Measurements from ENCODE around the gene ITPR3.
"Not testable (repeated sequence)": the region's sequence is repeated elsewhere in the genome, so short reads cannot be mapped to it uniquely, and the experiment has no call there.

ITPR3 gene

GRCh38 chr6:33592280-33592594 is 28.9 kb upstream of the ITPR3 start:
- Histone ChIP-seq H3K9me3 (ENCODE audit: control insufficient read depth, low read length) (no peaks in the 10 kb centered on the region), H3K27ac (ENCODE audit: low read depth, low read length, severe bottlenecking) (no peak overlapping the region), H3K4me3 (ENCODE audit: extremely low read depth, insufficient read depth, low read length, poor library complexity, severe bottlenecking) (no peak overlapping the region), H3K4me1 (ENCODE audit: control insufficient read depth, insufficient read depth, low read length, poor library complexity, severe bottlenecking) (peaks cover 12% of the 10 kb centered on the region), H3K36me3 (ENCODE audit: control insufficient read depth, insufficient read depth, low read length) (no peaks in the 10 kb centered on the region)
- WGBS, 2 experiments (ENCODE audit: insufficient coverage in 2 of 2): 81 to 85% methylated on average over 5 to 6 of the region's 7 CpGs

GRCh38 chr6:33592595-33593413 is 28.3 kb upstream of the ITPR3 start:
- no peak overlapping the region for H3K4me3 ChIP-seq (ENCODE audit: extremely low read depth, insufficient read depth, low read length, poor library complexity, severe bottlenecking)
- H3K9me3 ChIP-seq (ENCODE audit: control insufficient read depth, low read length): no peaks in the 10 kb centered on the region
- no peak overlapping the region for H3K27ac ChIP-seq (ENCODE audit: low read depth, low read length, severe bottlenecking)
- H3K4me1 ChIP-seq (ENCODE audit: control insufficient read depth, insufficient read depth, low read length, poor library complexity, severe bottlenecking): peaks cover 12% of the 10 kb centered on the region
- no peaks in the 10 kb centered on the region for H3K36me3 ChIP-seq (ENCODE audit: control insufficient read depth, insufficient read depth, low read length)
- WGBS, 2 experiments (ENCODE audit: insufficient coverage in 2 of 2): 43 to 65% methylated on average over 38 to 56 of the region's 57 CpGs

GRCh38 chr6:33593414-33593727 is 27.8 kb upstream of the ITPR3 start:
- Histone ChIP-seq H3K4me3 (ENCODE audit: extremely low read depth, insufficient read depth, low read length, poor library complexity, severe bottlenecking) (no peak overlapping the region), H3K27ac (ENCODE audit: low read depth, low read length, severe bottlenecking) (no peak overlapping the region), H3K4me1 (ENCODE audit: control insufficient read depth, insufficient read depth, low read length, poor library complexity, severe bottlenecking) (peaks cover 12% of the 10 kb centered on the region), H3K36me3 (ENCODE audit: control insufficient read depth, insufficient read depth, low read length) (no peaks in the 10 kb centered on the region), H3K9me3 (ENCODE audit: control insufficient read depth, low read length) (no peaks in the 10 kb centered on the region)
- WGBS, 2 experiments (ENCODE audit: insufficient coverage in 2 of 2): 61 to 70% methylated on average over 4 of the region's 4 CpGs

- Histone ChIP-seq H3K4me3 (ENCODE audit: extremely low read depth, insufficient read depth, low read length, poor library complexity, severe bottlenecking) (no peak overlapping the region), H3K36me3 (ENCODE audit: control insufficient read depth, insufficient read depth, low read length) (no peaks in the 10 kb centered on the region), H3K27ac (ENCODE audit: low read depth, low read length, severe bottlenecking) (no peak overlapping the region), H3K4me1 (ENCODE audit: control insufficient read depth, insufficient read depth, low read length, poor library complexity, severe bottlenecking) (peaks cover 8% of the 10 kb centered on the region), H3K9me3 (ENCODE audit: control insufficient read depth, low read length) (no peaks in the 10 kb centered on the region)
- 87 to 93% methylated on average over 16 to 17 of the region's 18 CpGs for WGBS, 2 experiments (ENCODE audit: insufficient coverage in 2 of 2)
Observed at GRCh38 chr6:33595001-33595846, 25.9 kb upstream of the ITPR3 start.

- not testable (repeated sequence) for H3K4me1 ChIP-seq (ENCODE audit: control insufficient read depth, insufficient read depth, low read length, poor library complexity, severe bottlenecking); H3K4me3 ChIP-seq (ENCODE audit: extremely low read depth, insufficient read depth, low read length, poor library complexity, severe bottlenecking); H3K9me3 ChIP-seq (ENCODE audit: control insufficient read depth, low read length); H3K27ac ChIP-seq (ENCODE audit: low read depth, low read length, severe bottlenecking); H3K36me3 ChIP-seq (ENCODE audit: control insufficient read depth, insufficient read depth, low read length)
- 92 to 95% methylated on average over 4 of the region's 5 CpGs for WGBS, 2 experiments (ENCODE audit: insufficient coverage in 2 of 2)
Observed at GRCh38 chr6:33596894-33597293, 24.2 kb upstream of the ITPR3 start.

- Histone ChIP-seq H3K36me3 (ENCODE audit: control insufficient read depth, insufficient read depth, low read length) (no peaks in the 10 kb centered on the region), H3K9me3 (ENCODE audit: control insufficient read depth, low read length) (no peaks in the 10 kb centered on the region), H3K4me1 (ENCODE audit: control insufficient read depth, insufficient read depth, low read length, poor library complexity, severe bottlenecking) (no peaks in the 10 kb centered on the region), H3K4me3 (ENCODE audit: extremely low read depth, insufficient read depth, low read length, poor library complexity, severe bottlenecking) (no peak overlapping the region), H3K27ac (ENCODE audit: low read depth, low read length, severe bottlenecking) (no peak overlapping the region)
- 94 to 96% methylated on average over 3 to 4 of the region's 4 CpGs for WGBS, 2 experiments (ENCODE audit: insufficient coverage in 2 of 2)
Observed at GRCh38 chr6:33597551-33598322, 23.4 kb upstream of the ITPR3 start.

- H3K4me3 ChIP-seq (ENCODE audit: extremely low read depth, insufficient read depth, low read length, poor library complexity, severe bottlenecking): no peak overlapping the region
- H3K4me1 ChIP-seq (ENCODE audit: control insufficient read depth, insufficient read depth, low read length, poor library complexity, severe bottlenecking): no peaks in the 10 kb centered on the region
- H3K27ac ChIP-seq (ENCODE audit: low read depth, low read length, severe bottlenecking): no peak overlapping the region
- H3K9me3 ChIP-seq (ENCODE audit: control insufficient read depth, low read length): no peaks in the 10 kb centered on the region
- WGBS, 2 experiments (ENCODE audit: insufficient coverage in 2 of 2): 86% methylated on average over 9 of the region's 9 CpGs
- H3K36me3 ChIP-seq (ENCODE audit: control insufficient read depth, insufficient read depth, low read length): no peaks in the 10 kb centered on the region
Observed at GRCh38 chr6:33599413-33599938, 21.6 kb upstream of the ITPR3 start.

GRCh38 chr6:33600761-33601160 is 20.4 kb upstream of the ITPR3 start:
- Histone ChIP-seq H3K4me1 (ENCODE audit: control insufficient read depth, insufficient read depth, low read length, poor library complexity, severe bottlenecking) (peaks cover 6% of the 10 kb centered on the region), H3K9me3 (ENCODE audit: control insufficient read depth, low read length) (no peaks in the 10 kb centered on the region), H3K36me3 (ENCODE audit: control insufficient read depth, insufficient read depth, low read length) (no peaks in the 10 kb centered on the region), H3K4me3 (ENCODE audit: extremely low read depth, insufficient read depth, low read length, poor library complexity, severe bottlenecking) (no peak overlapping the region), H3K27ac (ENCODE audit: low read depth, low read length, severe bottlenecking) (no peak overlapping the region)
- WGBS, 2 experiments (ENCODE audit: insufficient coverage in 2 of 2): 86 to 92% methylated on average over 5 of the region's 6 CpGs

GRCh38 chr6:33602180-33602579 is 18.9 kb upstream of the ITPR3 start:
- no peak overlapping the region for H3K27ac ChIP-seq (ENCODE audit: low read depth, low read length, severe bottlenecking)
- no peaks in the 10 kb centered on the region for H3K9me3 ChIP-seq (ENCODE audit: control insufficient read depth, low read length)
- H3K36me3 ChIP-seq (ENCODE audit: control insufficient read depth, insufficient read depth, low read length): no peaks in the 10 kb centered on the region
- no CpG with 5 or more reads among the region's 2 CpGs for WGBS, 2 experiments (ENCODE audit: insufficient coverage in 2 of 2)
- peaks cover 6% of the 10 kb centered on the region for H3K4me1 ChIP-seq (ENCODE audit: control insufficient read depth, insufficient read depth, low read length, poor library complexity, severe bottlenecking)
- no peak overlapping the region for H3K4me3 ChIP-seq (ENCODE audit: extremely low read depth, insufficient read depth, low read length, poor library complexity, severe bottlenecking)

GRCh38 chr6:33604941-33605854 is 15.9 kb upstream of the ITPR3 start:
- Histone ChIP-seq H3K27ac (ENCODE audit: low read depth, low read length, severe bottlenecking) (no peak overlapping the region), H3K36me3 (ENCODE audit: control insufficient read depth, insufficient read depth, low read length) (no peaks in the 10 kb centered on the region), H3K4me3 (ENCODE audit: extremely low read depth, insufficient read depth, low read length, poor library complexity, severe bottlenecking) (no peak overlapping the region), H3K9me3 (ENCODE audit: control insufficient read depth, low read length) (no peaks in the 10 kb centered on the region), H3K4me1 (ENCODE audit: control insufficient read depth, insufficient read depth, low read length, poor library complexity, severe bottlenecking) (peaks cover 23% of the 10 kb centered on the region)
- 90 to 95% methylated on average over 3 to 4 of the region's 4 CpGs for WGBS, 2 experiments (ENCODE audit: insufficient coverage in 2 of 2)

All from mesodermal cell (in vitro differentiated cells).